HG03354 (cell line): ENCODE measurements around the gene HLA-E.

Experiments used
- ATAC-seq: cut with Tn5 transposase; IDR thresholded peaks from one replicate; pipeline ENCODE4 v1.9.1; 2021; ENCODE audit warnings: mild to moderate bottlenecking; ENCODE audit not compliant: unreplicated experiment, poor library complexity, severe bottlenecking

The HLA-E gene

DNA sequence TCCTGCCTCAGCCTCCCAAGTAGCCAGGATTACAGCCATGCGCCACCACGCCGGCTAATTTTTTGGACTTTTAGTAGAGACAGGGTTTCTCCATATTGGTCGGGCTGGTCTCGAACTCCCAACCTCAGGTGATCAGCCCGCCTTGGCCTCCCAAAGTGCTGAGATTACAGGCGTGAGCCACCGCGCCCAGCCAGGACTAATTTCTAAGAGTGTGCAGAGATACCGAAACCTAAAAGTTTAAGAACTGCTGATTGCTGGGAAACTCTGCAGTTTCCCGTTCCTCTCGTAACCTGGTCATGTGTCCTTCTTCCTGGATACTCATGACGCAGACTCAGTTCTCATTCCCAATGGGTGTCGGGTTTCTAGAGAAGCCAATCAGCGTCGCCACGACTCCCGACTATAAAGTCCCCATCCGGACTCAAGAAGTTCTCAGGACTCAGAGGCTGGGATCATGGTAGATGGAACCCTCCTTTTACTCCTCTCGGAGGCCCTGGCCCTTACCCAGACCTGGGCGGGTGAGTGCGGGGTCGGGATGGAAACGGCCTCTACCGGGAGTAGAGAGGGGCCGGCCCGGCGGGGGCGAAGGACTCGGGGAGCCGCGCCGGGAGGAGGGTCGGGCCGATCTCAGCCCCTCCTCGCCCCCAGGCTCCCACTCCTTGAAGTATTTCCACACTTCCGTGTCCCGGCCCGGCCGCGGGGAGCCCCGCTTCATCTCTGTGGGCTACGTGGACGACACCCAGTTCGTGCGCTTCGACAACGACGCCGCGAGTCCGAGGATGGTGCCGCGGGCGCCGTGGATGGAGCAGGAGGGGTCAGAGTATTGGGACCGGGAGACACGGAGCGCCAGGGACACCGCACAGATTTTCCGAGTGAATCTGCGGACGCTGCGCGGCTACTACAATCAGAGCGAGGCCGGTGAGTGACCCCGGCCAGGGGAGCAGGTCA lies at the start of gene HLA-E:
HLA-E (plus strand) TSS at position 429 of the 945 bp plus-strand sequence; CDS start at position 452, 23 bp downstream.
- ATAC-seq: peak; percentile 87

DNA sequence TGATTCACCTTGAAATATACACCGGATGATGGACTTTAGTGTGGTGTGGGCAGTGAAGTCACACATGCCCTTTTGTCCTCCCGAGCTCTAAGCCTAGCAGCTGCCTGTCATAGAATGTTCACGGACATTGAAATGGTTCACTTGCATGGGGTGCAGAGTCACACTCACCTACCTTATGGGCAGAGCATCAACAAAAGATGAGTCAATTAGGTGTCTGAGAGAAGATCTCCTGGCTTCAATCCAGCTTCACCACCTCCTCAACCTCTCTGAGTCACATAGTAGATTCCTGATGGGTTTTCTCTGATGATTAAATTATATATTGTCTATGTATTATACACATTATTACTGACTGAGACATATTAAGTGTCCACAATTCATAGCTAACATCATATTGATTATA lies 48.1 kb upstream of the HLA-E start:
- no peak for ATAC-seq

DNA sequence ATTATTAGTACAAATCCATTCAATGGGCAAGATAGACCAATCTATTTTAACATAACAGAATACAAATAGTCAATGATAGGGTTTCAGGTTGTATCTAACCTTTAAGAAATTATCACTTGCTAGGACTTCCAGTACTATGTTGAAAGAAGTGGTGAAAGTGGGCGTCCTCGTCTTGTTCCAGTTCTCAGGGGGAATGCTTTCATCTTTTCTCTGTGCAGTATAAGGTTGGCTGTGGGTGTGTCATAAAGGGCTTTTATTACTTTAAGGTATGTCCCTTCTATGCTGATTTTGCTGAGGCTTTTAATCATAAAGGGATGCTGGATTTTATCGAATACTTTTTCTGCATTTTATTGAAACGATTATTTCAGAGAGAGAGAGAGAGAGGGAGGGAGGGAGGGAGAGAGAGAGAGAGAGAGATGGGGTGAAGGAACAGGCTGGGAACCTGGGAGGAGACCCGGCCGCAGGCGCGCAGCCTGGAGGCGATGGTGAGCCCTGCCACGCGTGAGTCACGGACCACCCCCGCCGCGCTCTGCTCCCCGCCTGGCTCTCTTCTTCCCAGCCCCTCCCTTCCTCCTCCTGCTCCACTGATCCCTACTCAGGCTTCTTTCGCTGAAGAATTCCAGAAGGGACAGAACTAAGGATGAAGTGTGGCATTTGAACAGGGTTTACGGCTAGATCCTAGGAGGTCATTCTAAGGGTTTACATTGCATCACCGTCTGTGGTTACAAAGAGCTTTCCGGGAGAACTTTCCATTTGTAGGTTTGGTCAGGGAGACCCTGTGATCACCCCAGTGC lies 45.5 kb upstream of the HLA-E start:
- no peak for ATAC-seq

DNA sequence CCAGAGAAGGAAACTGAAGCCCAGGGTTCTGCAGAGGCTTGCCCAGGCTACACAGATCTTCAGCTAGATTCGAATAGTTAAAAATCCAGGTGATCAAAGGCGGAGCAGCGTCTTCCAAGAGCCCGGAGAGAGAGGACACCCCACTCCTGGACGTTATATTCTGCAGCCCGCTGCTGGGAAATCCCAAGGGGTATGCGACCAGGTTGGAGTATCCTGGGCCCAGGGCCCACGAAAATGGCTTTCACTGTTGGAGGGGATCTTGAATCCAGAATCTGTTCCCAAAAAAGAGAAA lies 44.9 kb upstream of the HLA-E start:
- no peak for ATAC-seq

DNA sequence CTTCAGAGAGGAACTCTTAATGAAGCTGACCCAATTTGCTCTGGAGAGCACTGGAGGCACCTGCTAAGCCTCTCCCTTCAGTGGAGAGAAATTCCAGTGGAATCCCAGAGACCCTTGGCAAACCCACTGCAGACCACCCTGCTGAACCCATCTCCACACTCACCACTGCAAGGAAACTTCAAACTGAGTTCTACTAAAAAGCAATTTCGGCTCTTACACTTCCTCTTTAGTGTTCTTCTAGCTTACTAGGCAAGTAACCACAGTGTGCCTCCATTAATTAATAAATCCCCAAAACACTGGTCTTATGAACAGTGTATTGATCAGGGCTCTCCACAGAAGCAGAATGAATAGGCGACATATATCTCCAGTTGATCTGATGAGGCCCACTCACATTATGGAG lies 43.0 kb upstream of the HLA-E start:
- no peak for ATAC-seq

DNA sequence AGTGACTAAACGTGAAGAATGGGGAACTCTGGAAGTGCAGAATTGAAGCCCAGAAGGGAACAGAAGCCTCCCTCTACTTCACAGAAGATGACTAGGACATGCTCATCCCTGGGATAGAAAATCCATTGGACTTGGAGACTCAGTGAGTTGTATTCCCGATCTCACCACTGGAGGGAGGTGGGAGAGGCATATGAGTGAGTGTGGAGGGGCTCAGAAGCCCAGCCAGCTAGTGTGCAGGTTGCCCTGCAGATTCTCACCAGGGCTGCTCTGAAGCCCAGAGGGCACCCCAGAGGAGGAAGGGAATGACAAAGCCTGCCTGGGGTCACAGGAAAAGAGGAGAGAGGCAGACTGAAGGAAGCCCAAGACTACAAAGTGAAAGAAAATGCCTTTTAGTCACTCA lies 42.1 kb upstream of the HLA-E start:
- no peak for ATAC-seq

DNA sequence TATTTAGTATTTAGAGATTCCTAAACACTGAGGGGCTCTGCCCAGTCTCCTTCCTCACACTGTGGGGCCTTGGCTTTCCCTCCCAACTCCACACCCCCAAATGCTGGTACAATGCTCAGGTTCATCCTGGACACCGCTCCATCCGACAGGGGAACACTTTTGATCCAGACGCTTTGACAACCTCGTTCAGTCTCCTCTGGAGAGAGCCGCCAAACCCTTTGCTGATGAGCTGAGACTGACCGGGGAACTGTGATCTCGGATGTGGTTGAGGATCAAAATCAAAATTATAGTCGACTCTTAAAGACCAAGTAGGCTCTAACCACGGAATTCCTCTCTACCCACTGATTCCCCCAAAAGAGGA lies 38.8 kb upstream of the HLA-E start:
- no peak for ATAC-seq

DNA sequence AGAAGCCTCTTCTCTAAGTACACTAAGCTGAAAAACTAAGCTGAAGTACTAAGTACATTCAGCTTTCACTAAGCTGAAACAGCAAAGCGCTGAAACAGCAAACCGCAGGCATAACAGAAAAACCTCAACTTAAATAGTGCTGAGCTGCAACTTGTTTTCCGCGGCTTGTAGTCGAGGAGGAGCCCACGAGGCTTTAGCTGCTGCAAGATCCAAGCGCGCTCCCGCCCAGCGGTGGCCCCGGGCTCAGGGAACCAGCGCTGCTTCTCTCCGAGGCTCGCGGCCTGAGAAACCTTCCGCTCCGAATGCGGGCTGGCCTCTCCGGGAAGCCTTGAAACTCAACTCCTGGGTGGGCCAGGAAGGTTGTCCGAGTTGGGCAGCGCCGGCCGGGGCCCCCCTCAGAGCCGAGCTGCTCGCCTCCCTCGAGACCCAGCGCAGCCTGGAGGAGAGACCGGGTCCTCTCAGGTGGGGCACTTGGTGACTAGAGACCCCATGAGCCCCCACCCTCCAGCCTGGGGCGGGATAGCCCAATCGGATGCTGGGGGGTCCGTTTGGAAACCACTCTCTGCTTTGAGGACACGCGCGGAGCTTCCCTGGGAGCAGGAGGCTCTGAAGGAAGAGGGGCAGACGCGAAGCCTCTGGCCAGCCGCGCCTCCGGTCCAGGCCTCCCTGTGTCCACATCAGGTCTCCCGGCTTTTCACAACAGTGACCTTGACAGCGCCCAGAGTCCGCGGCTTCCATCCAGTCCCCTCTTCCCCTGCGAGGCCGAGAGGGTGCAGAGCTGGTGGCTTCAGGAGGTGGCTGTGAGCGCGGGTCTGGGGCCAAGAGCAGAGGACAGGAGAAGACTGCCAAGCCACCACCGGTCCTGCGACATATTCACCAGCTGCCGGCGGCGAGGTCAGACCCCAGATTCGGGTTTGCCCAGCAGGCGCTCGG lies 38.1 kb upstream of the HLA-E start:
- ATAC-seq: no peak

DNA sequence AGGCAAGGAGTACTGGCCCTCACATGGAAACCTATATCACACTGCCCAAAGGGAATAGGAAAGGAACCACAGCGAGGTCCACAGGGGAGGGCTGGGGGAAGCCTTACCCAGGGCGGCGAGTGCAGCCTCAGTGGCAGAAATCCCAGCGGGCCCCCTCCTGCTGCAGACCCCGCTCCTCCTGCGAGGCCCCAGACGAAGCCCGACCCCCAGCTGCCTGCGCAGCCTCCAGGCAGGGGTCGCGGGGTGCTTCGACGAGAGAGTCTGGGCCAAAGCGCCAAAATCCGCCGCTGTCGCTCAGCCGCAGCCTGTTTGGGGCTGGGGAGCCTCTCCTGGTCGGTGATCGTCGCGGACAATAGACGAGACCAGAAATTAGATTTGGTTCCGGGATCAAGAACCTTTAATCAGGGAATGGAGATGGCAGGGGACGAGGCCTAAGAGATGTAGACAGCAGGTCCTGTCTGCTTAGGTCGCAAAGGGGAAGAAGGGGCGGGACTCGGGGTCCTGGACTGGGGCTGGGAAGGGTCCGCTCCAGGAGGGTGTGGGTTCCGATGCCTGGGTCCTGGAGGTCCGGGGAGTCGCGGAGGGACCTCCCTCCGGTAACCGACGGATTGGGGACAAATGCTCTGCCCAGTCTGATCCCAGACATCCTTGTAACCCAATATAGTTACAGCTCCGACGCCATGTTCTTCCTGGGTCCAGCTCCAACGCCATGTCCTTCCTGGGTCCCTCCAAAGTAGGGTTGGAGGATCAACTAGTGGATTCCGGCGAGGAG lies 36.4 kb upstream of the HLA-E start:
- no peak for ATAC-seq

DNA sequence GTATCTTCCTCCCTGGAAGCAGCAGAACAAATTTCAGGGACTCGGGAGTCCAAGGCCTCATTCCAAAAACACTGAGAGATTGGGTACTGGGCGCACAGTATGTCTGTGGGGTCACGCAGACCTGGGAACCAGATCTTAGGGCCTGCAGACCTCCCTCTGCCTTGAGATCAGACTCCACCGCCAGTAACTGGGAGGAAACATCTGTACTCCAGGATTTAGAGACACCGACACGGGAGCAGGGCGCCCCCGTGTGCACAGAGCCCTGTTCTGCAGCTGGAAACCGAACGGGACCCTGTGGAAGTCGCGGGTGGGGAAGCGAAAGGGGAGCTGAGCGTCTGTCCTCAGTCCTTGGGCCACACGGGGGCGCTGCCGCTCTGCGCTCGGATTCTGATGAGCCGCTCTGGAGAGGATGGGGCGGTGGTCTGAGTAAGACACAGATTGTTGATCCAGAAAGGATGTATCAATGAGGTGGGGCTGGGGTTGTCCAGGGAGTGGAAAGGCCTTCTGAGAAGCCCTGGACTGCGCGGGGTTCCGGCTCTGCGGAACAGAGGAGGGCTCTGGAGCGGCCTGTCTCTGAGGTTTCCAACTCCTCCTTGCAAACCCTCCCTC lies 35.7 kb upstream of the HLA-E start:
- ATAC-seq: peak; percentile 71

DNA sequence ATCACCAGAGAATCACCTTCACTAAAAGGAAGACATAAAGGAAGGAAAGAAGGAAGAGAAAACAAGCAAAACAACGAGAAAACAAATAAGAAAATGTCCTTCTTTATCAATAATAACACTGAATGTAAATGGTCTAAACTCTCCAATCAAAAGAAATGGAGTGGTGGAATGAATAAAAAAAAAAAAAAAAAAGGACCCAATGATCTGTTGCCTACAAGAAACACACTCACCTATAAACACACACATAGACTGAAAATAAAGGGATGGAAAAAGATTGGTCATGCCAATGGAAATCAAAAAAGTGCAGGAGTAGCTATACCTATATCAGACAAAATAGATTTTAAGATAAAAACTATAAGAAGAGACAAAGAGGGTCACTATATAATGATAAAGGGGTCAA lies 30.2 kb upstream of the HLA-E start:
- ATAC-seq: no peak

DNA sequence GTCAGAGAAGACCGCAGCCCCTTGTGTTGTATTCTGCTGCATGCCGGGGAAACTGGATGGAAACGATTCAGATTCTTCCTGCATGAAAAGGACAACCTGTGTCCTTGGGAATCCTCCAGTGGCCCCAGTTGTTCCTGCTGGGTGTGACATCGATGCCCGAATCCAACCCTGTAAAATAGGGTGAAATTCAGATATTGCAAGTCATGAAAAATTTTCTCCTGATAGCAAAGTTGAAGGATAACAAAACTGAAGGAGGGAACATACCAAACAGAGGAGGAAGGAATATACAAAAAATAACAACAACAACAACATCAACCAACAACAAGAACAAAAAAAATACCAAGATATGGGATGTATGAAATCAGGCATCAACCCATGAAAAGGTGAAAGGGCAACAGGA lies 28.3 kb upstream of the HLA-E start:
- ATAC-seq: no peak

DNA sequence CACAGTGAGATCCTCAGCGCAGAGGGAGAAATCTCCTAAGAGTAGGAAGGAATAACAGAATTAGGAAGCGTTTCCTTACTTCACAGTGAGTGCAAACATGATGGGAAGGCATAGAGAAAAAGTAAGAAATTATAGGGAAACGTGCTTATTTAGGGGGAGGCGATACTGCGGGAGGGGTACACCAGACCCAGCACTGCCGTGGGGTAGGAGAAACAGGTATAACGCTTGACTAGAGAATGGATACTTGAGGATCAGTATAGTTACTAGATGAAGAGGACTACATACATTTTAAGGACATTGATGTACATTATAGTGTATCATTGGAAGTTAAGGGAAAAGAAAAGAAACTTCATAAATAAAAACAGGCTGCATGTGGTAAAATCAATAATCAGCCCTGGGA lies 26.8 kb upstream of the HLA-E start:
- no peak for ATAC-seq

DNA sequence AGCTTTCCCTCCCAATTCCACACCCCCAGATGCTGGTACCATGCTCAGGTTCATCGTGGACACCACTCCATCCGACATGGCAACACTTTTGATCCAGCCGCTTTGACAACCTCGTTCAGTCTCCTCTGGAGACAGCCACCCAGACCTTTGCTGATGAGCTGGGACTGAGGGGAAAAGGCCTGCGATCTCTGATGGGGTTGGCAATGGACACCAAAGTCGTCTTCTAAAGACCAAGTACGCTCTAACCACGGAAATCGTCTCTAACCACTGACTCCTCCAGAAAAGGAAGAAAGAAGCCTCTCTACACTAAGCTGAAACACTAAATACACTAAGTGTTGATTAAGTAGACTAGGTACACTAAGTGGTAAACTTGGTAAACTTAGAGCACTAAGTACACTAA lies 26.1 kb upstream of the HLA-E start:
- ATAC-seq: no peak

DNA sequence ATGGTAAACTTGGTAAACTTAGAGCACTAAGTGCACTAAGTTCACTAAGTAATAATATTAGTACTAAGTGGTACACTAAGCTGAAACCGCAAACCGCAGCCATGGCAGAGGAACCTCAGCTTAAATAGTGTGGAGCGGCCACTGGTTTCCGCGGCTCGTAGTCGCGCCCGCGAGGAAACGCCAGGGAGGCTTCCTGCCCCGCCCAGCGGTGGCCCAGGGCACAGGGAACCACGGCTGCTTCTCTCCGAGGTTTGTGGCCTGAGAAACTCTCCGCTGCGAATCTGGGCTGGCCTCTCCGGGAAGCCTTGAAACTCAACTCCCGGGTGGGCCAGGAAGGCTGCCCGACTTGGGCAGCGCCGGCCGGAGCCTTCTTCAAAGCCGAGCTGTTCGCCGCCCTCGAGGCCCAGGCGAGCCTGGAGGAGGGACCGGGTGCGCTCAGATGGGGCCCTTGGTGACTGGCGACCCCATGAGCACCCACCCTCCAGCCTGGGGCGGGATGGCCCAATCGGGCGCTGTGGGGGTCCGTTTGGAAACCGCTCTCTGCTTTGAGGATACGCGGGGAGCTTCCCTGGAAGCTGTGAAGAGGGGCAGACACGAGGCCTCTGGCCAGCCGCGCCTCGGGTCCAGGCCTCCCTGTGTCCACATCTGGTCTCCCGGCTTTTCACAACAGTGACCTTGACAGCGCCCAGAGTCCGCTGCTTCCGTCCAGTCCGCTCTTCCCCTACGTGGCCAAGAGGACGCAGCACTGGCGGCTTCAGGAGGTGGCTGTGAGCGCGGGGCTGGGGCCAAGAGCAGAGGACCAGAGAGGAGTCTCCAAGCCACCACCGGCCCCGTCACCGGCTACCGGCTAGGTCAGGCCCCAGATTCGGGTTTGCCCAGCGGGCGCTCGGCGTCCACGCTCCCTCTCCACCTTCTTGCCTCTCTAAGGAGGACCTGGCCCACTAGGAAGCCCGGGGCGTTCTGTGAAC lies 25.4 kb upstream of the HLA-E start:
- ATAC-seq: no peak

DNA sequence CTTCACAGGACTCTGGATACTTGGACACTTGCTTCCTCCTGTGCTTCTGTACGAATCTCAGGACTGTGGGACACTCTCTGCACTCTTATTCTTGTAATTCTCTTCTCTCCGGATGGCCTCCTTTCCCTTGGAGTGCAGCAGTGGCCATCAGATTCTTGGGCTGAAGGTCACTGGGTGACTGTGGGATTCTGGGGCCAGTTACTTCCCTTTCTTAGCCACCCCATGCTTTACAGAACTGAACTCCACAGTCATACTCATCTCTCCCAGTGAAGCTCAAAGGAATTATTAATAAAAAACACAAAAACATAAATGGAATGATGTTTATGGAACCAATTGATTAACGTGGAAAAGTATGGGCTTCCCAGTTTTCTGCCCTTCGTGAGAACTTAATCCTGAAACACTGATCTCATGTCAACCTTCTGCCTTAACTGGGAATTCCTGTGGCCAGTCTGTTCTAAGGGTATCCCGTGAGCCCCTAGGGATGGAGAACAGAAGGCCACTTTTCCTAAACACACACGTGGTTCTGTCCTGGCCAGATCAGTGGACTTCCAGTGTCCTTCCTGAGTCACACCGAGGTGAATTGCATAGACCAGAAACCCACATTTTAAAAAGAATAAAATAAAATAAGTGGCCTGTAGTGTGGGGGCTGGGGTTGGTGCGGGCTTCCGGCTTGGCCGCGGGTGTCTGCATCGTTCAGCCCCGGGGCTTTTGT lies 23.6 kb upstream of the HLA-E start:
- ATAC-seq: no peak

DNA sequence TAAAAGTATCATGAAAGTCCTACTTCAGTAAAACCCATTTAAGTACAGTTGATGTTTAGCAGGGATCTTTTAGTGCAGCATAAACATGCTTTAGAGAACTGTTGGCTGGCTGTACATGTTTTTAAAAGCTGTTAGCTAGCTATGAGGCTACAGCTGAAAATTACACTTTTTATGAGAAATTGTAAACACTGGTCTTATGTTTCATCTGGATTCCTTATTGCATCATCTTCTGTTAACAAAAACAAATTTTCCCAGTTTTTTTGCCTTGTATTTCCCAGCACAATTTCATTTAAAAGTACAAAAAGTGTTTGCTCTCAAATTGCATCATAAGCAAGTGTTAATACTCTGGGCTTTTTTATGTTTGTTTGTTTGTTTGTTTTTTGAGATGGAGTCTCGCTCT lies 18.3 kb upstream of the HLA-E start:
- no peak for ATAC-seq
